Left colon (tissue), 2 donors: Measurements from ENCODE around the gene RPS19. TPM values are rescaled to one million over a fixed set of nuclear protein-coding genes. Genes with fewer than 3 reads are reported as not detected.
"Not testable (repeated sequence)": the region's sequence is repeated elsewhere in the genome, so short reads cannot be mapped to it uniquely, and the experiment has no call there.

Experiments used
- ATAC-seq: fragments of 200-7000 bp; cut with Tn5 transposase; one replicate; pipeline ENCODE4 v1.9.1; 2020; ENCODE audit warnings: mild to moderate bottlenecking, moderate library complexity
- DNase-seq, 2 donors: peaks; one replicate each; pipeline ENCODE4 v3.0.0-alpha.2; 2020
- intact Hi-C, 2 donors: fragments of 100-400 bp; cut with DNase I in 1 of 2; cut with micrococcal nuclease in 1 of 2; formaldehyde crosslinking; loops; one replicate each; pipeline versions ENCODE4 v1.11.2 to v1.14.0; 2022; cut with DNase I, micrococcal nuclease
- total RNA-seq, 2 donors: library from RNA; stranded (reverse); fragmentation: NEBNext Ultra II Directional; extraction: Animal tissue kit (Norgen Biotek cat#: 25700); gene quantifications; one replicate each; pipeline ENCODE4 v1.2.1, GENCODE V29; 2021
- donor health status: DM: no; HTN: no; CAD: no.
- donor health status: DM: yes; HTN: yes; CAD: no.

Gene RPS19
- total RNA-seq, 2 donors from 2014 or later: 1,474 to 1,504 TPM

DNA sequence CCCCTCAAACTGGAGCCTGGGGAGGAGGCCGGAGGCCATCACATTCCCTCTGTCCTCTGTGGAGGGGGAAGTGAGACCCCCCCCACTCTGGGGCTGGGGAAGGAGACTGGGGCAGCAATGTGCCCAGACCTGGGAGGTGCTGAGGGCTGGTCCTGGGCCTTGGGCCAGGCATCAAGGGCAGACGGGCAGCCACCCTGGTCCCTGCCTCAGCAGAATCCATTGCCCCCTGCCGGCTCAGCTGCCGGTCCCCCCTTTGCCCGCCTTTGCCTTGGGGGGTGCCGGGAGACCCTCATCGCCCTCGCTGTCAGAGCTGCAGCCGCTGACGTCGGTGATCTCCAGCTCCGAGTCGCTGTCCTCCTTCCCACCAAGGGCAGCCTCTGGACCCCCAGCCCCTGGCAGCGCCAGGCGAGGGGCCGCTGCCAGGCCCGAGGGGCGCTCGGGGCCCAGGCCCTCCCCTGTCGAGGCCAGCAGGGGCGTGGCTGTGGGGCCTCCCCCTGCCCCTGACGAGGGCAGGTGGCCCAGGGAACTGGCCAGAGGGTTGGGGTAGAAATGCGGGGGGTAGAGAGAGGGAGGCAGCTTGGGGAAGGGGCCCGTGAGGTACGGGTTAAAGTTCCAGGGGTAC is 48.0 kb downstream of the RPS19 start:
- intact Hi-C loops: no loop called here
- ATAC-seq (no peak), DNase-seq (no peak)

DNA sequence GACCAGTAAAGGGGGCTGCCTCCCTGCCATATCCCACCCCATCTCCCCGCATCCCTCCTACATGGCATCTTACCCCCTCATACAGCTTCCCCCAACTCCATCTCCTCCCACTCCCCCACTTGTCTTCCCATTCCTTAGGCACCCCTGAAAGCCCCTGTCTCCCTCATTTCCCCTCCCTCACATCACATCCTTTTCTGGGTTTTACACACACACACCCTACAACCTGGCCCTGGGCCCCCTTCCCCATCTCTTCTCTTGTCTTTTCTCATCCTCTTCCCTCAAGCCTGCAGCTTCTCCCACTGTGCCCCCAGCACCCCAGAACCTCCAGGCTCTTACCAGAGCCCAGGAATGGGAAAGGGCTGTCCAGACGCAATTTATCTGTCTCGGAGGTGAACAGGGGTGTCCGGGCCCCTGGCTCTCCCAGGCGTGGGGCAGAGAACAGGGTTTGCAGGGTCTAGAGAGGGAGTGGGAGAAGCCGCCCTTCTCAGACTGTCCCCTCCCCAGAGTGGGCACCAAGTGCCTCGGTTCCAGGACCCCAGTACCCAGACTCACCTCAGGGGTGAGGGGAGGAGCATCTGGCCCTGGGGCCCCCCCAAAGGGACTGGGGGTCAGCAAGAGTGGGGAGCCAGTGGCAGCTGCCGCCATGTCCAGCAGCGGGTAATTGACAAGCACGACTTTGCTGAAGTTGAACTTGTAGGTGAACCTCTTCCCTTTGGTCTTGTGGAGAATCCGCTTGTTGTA is 48.8 kb downstream of the RPS19 start:
- no peak for DNase-seq
- intact Hi-C loops: no loop called here
- ATAC-seq: no peak

- ATAC-seq: no peak
- intact Hi-C loops: no loop called here
- DNase-seq: no peak
Measured at GRCh38 chr19:41909706-41910105, 49.7 kb downstream of the RPS19 start.

DNA sequence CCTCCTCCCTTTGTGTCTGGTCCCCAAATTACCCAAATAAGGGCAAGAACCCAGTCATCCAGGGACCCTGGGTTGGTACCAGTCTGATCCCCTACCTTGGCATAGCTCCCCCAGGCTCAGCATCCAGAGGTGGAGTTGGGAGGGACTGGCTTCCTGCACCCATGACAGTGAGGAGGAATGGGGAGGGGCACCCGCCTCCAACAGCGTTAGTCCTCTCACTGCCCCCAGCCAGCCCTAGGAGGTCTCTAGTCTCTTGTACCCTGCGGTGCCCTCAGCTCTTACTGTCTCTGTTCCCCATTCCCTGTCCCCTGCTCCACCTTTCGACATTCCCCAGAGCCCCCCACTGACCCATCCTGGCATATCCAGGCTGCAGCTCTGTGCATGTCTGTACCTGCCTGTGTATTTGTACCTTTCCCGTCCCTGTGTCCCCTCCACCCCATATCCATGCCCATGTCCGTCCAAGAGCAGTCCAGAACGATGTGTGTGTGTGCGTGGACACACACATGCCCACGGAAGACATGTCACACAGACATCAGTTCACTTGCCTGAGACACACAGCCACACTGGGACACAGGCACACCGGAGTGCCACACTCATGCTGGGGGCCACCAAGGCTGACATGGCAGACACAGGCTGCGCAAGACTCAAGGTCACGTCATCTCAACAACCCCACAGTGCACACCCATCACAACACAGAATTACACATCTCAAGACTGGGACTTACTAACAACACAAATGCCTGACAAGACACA is 50.4 kb downstream of the RPS19 start:
- intact Hi-C loops: no loop called here
- DNase-seq (no peak), ATAC-seq (peak; percentile 2)

GRCh38 chr19:41910992-41911888 is 51.2 kb downstream of the RPS19 start:
- intact Hi-C loops: no loop called here
- DNase-seq (no peak), ATAC-seq (no peak)

DNA sequence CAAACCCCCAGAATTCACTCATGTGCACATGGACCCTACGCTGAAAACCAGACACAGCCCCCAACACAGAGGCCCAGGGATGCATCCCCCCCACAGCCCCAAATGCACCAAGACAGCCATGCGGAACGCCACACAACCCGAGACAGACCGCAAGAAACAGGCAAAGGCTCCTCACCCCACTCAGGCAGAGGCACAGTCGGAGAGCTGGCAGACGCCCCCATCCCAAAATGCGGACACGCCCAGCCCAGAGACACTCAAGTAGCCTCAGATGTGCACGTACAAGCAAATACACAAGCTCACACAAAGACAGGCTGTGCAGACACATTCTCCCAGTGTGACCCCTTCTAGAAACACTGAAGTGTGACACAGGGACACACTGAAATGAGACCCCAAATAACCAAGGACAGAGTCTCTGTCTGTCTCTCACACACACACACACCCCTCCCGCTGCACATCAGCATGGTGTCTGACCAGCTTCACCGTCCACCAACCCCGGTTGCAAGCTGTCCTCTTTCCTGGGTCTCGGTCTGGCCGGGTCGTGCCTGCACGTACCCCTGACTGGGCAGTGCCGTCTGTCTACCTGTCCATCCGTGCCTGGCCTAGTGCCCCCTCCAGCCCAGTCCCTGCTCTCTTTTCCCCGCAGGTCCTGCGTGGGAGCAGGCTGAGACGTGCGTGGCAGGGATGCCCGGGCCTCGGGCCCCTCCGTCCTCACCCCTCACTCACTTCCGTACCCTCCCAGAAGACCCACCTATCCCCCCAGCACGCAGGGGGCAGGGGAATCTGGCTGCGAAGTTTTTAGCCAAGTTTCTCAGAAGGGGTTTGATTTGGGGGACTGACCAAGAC is 52.1 kb downstream of the RPS19 start:
- intact Hi-C loops: no loop called here
- ATAC-seq: peak; percentile 12
- no peak for DNase-seq

DNA sequence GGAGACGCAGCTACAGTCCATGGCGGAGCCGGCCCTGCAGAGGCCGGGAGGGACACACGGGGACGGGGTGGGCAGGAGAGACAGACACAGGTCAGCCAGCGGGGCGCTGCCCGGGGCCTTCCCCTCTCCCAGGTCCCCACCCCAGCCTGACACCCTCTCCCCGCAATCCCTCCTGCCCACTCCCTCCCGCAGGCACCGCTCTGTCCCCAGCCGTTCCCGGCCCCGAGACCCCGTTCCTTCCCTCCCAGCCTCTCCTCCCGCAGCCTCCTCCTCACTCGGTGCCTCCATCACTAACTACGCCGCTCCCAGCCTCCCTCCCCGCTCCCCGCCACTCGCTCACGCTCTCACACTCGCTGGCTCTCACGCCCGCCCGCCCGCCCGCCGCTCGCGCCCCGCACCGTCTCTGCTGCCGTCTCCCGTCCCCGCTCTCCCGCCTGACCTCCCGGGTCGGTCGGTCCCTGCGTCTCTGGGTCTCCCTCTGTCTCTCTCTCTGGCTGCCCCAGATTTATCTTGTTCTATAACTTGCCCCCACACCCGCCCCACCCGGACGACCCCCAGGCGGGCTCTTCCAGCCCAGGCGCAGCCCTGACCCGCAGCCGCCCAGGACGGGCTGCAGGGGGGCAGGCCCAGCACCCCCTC is 53.0 kb downstream of the RPS19 start:
- DNase-seq (no peak), ATAC-seq (peak; percentile 27)
- intact Hi-C loops: no loop called here

GRCh38 chr19:41913538-41914423 is 53.7 kb downstream of the RPS19 start:
- DNase-seq: no peak
- ATAC-seq: no peak

DNA sequence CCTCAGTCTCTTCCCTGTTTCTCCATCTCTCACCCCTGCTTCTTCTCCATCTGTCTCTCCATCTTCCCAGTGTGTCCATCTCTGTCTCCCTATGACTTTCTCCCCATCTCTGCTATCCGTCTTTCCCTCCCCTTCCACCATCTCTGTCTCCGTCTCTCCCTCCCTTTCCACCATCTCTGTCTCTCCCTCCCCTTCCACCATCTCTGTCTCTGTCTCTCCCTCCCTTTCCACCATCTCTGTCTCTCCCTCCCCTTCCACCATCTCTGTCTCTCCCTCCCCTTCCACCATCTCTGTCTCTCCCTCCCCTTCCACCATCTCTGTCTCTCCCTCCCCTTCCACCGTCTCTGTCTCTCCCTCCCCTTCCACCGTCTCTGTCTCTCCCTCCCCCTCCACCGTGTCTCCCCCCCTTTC is 54.4 kb downstream of the RPS19 start:
- DNase-seq, intact Hi-C loops, ATAC-seq: not testable (repeated sequence)

More at GRCh38 chr19:41913538-41914423, 53.7 kb downstream of the RPS19 start:
- intact Hi-C loops: no loop called here

DNA sequence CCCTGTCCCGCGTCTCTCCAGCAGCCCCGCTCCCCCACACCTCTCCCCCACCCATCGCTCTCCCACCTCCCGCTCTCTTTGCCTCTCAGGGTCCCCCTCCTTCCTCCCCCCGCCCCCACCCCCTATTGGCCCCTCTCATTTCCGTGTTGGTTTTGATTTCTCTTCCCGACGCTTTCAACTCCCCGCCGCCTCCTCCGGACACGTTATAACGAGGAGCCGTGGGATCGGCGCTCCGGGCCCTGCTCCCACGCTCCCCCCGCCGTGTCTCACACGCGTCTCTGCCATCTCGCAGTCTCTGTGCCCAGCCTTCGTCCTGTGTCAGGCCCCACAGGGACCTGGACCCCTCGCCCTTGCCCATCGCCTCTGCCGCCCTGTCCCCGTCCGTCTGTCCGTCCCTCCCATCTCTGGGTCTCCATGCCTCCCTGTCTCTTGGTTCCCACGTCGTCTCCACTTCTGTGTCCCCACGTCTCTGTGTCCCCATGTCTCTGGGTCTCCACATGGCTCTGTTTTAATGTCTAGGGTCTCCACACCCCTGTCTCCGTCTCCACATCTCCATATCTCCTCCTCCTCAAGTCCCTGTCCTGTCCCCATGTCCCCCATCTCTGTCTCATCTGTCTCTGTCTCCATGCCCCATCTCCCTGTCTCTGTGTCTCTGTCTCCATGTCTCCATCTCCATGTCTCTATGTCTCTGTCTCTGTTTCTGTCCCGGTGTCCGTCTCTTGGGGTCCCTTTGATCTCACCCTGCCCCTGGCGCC is 55.1 kb downstream of the RPS19 start:
- DNase-seq: no peak
- intact Hi-C loops: no loop called here
- no peak for ATAC-seq

- intact Hi-C loops: no loop called here
- ATAC-seq (no peak), DNase-seq (no peak)
Measured at GRCh38 chr19:41915776-41916414, 55.8 kb downstream of the RPS19 start.

DNA sequence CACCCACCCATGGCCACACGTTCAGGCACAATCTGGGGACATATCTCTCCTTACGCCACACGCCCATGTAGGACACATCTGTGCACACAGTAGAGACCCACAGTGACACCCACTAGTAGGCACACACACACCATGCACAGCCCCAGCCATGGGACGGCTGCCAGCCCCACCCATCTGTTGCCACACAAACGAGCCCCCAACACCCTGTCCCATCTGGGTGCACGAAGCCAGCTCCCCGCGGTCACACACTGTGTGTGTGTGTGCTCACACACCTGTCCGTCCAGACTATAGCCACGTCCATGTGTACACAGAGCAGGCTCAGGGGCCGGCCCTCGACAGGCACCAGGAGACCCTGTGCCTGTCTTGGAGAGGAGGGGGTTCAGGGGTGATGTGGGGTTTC is 57.6 kb downstream of the RPS19 start:
- intact Hi-C loops: no loop called here

GRCh38 chr19:41918095-41918494 is 58.0 kb downstream of the RPS19 start:
- ATAC-seq (no peak), DNase-seq (no peak)
- intact Hi-C loops: no loop called here

More for the DNA sequence above, 57.6 kb downstream of the RPS19 start:
- DNase-seq (no peak), ATAC-seq (no peak)

GRCh38 chr19:41918653-41919244 is 58.7 kb downstream of the RPS19 start:
- intact Hi-C loops: no loop called here
- DNase-seq (no peak), ATAC-seq (no peak)
